ENCODE measurements around the gene CDHR1. TPM values are rescaled to one million over a fixed set of nuclear protein-coding genes. Genes with fewer than 3 reads are reported as not detected.

Gene CDHR1
- total and polyA plus RNA-seq, 7 donors, result 0.27 to 26.6 (median 2.4) TPM

- peak overlapping the region in 1 of 4 donors; percentile 38 for H3K27ac ChIP-seq
- H3K36me3 ChIP-seq, result no peaks in the 10 kb centered on the region
- peak; percentile 88 for DNase-seq
- intact Hi-C loops (cut with DNase I), result no loop called here
- TF ChIP-seq POLR2AphosphoS5 (IDR thresholded peaks at IDR 0.05) (peak; percentile 18 to 82 (median 62)), EP300 (IDR thresholded peaks at IDR 0.05) (no peak)
- 41 to 80% methylated on average over 5 of the region's 5 CpGs for WGBS, 2 donors
- H3K9me3 ChIP-seq, result no peaks in the 10 kb centered on the region
- peaks cover 0 to 42% (median 33%) of the 10 kb centered on the region in 4 donors for H3K4me1 ChIP-seq
- H3K4me3 ChIP-seq, result no peak overlapping the region
- peaks cover 0 to 33% (median 14%) of the 10 kb centered on the region in 3 donors for H3K27me3 ChIP-seq
Observed at GRCh38 chr10:84196941-84197340, 2.6 kb downstream of the CDHR1 start.

GRCh38 chr10:84197643-84198042, 3.3 kb downstream of the CDHR1 start:
- intact Hi-C loops (cut with DNase I), result no loop called here
- no peak for DNase-seq

GRCh38 chr10:84198206-84198915, 4.0 kb downstream of the CDHR1 start:
- TF ChIP-seq EP300 (IDR thresholded peaks at IDR 0.05) (no peak), CTCF (IDR thresholded peaks at IDR 0.05) (no peak), POLR2AphosphoS5 (IDR thresholded peaks at IDR 0.05) (no peak), POLR2A (IDR thresholded peaks at IDR 0.05) (no peak)
- peaks cover 0 to 42% (median 33%) of the 10 kb centered on the region in 4 donors for H3K4me1 ChIP-seq
- H3K36me3 ChIP-seq, result no peaks in the 10 kb centered on the region
- no peak for DNase-seq
- intact Hi-C loops (cut with DNase I), result no loop called here
- H3K9me3 ChIP-seq, result no peaks in the 10 kb centered on the region
- no peak overlapping the region for H3K27ac ChIP-seq
- H3K27me3 ChIP-seq, result peaks cover 0 to 31% (median 14%) of the 10 kb centered on the region in 3 donors
- H3K4me3 ChIP-seq, result no peak overlapping the region
- whole genome bisulfite sequencing, 2 donors, result 14 to 65% methylated on average over 7 of the region's 7 CpGs

More at GRCh38 chr10:84197643-84198042, 3.3 kb downstream of the CDHR1 start:
- Histone ChIP-seq H3K4me1 (peaks cover 0 to 42% (median 33%) of the 10 kb centered on the region in 4 donors), H3K9me3 (no peaks in the 10 kb centered on the region), H3K27me3 (peaks cover 0 to 38% (median 14%) of the 10 kb centered on the region in 3 donors), H3K27ac (no peak overlapping the region), H3K36me3 (no peaks in the 10 kb centered on the region), H3K4me3 (no peak overlapping the region)
- 35 to 77% methylated on average over 5 of the region's 5 CpGs for WGBS, 2 donors
- TF ChIP-seq POLR2A (IDR thresholded peaks at IDR 0.05) (no peak), EP300 (IDR thresholded peaks at IDR 0.05) (no peak), CTCF (IDR thresholded peaks at IDR 0.05) (no peak)

GRCh38 chr10:84200537-84201243, 6.4 kb downstream of the CDHR1 start:
- WGBS, 2 donors, result 33 to 68% methylated on average over 11 of the region's 11 CpGs
- Histone ChIP-seq H3K27ac (no peak overlapping the region), H3K27me3 (peaks cover 0 to 8% (median 0%) of the 10 kb centered on the region in 3 donors), H3K4me3 (no peak overlapping the region), H3K9me3 (no peaks in the 10 kb centered on the region), H3K36me3 (no peaks in the 10 kb centered on the region), H3K4me1 (peaks cover 0 to 23% (median 18%) of the 10 kb centered on the region in 4 donors)
- no peak for TF ChIP-seq POLR2A (IDR thresholded peaks at IDR 0.05)
- no peak for TF ChIP-seq EP300 (IDR thresholded peaks at IDR 0.05)
- no peak for TF ChIP-seq CTCF (IDR thresholded peaks at IDR 0.05)
- no peak for TF ChIP-seq POLR2AphosphoS5 (IDR thresholded peaks at IDR 0.05)
- peak; percentile 44 for DNase-seq
- intact Hi-C loops (cut with DNase I), result no loop called here

GRCh38 chr10:84201244-84201606, 6.9 kb downstream of the CDHR1 start:
- Histone ChIP-seq H3K4me1 (peaks cover 0 to 18% (median 13%) of the 10 kb centered on the region in 4 donors), H3K27me3 (peaks cover 0 to 4% (median 0%) of the 10 kb centered on the region in 3 donors), H3K27ac (no peak overlapping the region), H3K4me3 (no peak overlapping the region), H3K36me3 (no peaks in the 10 kb centered on the region), H3K9me3 (no peaks in the 10 kb centered on the region)
- TF ChIP-seq POLR2A (IDR thresholded peaks at IDR 0.05), result no peak
- no peak for TF ChIP-seq POLR2AphosphoS5 (IDR thresholded peaks at IDR 0.05)
- no peak for TF ChIP-seq EP300 (IDR thresholded peaks at IDR 0.05)
- no peak for TF ChIP-seq CTCF (IDR thresholded peaks at IDR 0.05)
- 10 to 49% methylated on average over 6 of the region's 6 CpGs for WGBS, 2 donors
- DNase-seq, result peak; percentile 18
- intact Hi-C loops (cut with DNase I), result no loop called here
